Airway epithelial cell (primary cell): ENCODE results near the gene RNF157. TPM values are rescaled to one million over a fixed set of nuclear protein-coding genes. Genes with fewer than 3 reads are reported as not detected.

Experiments used
- total RNA-seq: library from RNA; depleted of rRNA; stranded (reverse); fragments of >200 nt; gene quantifications from 2 replicates; pipeline ENCODE4 v1.2.3, GENCODE V29; 2015

The RNF157 gene
- total RNA-seq, result 0.07 and 1.4 TPM in 2 replicates

DNA sequence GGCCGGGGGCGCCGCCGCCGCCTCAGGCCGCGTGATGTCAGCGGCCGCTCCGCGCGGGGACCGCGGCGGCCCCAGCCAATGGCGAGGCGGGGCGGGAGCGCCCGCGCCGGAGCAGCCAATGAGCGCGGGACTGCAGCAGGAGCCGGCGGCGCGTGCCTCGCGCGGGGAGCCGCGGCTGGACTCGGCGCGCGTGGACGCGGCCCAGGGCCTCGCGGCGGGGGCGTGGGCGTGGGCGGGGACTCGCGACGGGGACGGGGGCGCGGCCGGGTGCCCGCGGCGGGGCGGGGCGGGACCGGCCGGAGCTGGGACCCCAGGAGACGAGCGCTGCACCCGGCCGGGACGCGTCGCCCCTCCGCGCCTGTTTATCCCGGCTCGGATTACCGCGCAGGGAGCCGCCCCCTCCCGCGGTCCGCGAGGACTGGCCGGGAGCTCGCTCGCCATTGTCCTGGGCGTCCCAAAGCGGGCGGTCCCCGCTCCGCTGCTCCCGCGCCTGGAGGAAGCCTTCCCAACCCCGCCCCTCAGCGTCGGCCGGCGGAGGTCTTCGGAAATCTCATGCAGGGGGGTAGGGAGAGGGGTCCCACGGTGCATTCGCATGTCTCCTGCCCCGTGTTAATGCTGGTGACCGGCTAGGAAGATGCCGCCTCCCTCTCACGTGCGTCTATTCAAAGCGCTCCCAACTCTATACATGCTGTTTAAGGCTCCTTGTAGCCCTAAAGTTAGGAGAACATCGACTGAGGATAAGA lies at the start of gene RNF157:
Gene RNF157 (minus strand): TSS at position 33 of the 743 bp plus-strand sequence. CDS start 253 bp downstream, outside the sequence.

DNA sequence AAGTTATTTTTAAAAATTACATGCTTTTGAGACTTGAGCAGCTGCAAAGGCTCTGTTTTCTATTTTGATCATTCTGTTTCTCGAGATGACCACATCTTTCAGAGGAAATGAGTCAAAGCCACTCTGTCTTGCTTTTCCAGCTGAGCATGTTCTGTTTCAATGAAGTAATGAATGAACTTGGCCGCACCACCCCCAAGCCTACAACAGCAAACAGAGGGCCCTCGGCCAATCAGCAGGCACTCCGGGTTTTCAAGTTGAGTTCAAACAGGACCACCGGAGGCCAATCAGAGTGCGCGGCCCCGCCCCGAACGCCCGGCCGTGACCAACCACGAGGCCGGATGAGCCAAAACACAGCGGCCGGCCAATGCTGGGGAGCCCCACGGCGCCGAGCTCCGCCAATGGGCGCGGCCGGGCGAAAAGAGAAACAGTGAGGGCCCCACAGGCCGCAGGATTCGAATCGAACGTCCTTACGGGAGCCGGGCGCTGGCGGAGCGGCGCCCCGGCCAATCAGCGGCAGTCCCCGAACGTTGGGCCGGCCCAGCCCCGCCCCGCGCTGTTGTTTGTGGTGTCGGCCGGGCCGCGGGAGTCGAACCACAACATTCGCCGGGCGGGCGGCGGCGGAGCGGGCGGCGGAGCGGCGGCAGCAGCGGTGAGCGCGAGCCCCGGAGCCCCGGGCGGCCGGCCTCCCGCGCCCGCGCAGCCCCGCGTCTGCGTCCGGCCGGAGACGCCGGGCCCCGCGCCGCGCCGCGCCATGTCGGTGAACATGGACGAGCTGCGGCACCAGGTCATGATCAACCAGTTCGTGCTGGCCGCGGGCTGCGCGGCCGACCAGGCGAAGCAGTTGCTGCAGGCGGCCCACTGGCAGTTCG lies 24.7 kb upstream of the RNF157 start, which contains the start of gene UBALD2:
Gene UBALD2 (plus strand): TSS at position 594 of the 869 bp plus-strand sequence. CDS start 158 bp downstream, at position 752.

DNA sequence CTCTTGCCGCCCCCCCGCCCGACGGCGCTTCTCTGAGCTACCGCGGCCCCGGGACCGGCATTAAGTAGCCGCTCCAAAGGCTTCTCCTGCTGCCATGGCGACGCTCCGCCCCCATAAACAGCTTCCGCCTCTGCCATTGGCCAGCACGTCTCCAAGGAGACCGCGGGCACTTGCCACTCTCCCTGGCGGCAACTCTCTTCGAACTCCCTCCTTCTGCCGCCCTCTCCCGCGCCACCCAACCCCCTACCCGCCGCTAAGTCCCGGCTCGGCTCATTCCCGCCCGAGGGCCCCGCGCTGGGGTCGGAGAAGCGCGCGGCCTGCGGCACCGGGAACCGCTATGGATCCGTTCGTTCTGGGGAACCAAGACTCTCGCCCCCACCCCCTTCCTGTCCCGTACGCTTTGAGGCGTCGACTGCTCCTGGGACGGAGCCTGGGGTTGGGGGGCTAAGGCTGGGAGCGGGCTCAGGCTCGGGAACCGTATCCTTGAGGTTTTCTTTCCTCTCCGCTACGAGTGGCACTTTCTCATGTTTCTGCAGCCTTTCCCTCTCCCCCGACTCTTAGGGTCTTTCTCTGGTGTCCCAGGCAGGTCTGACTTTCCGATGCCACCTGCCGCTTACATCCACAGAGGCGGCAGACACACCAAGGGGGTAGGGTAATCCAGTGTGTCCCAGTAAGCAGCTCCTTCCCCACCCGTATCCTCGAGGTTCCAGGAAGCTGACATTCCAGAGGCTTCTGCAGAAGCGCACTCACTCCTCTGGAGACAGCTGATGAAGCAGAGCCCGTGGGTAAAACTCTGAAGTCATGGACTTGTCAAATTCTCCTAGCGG lies 98.9 kb downstream of the RNF157 start, which contains the start of gene FOXJ1:
Gene FOXJ1 (minus strand): TSS at position 34 of the 827 bp plus-strand sequence. CDS start 850 bp downstream, outside the sequence.

DNA sequence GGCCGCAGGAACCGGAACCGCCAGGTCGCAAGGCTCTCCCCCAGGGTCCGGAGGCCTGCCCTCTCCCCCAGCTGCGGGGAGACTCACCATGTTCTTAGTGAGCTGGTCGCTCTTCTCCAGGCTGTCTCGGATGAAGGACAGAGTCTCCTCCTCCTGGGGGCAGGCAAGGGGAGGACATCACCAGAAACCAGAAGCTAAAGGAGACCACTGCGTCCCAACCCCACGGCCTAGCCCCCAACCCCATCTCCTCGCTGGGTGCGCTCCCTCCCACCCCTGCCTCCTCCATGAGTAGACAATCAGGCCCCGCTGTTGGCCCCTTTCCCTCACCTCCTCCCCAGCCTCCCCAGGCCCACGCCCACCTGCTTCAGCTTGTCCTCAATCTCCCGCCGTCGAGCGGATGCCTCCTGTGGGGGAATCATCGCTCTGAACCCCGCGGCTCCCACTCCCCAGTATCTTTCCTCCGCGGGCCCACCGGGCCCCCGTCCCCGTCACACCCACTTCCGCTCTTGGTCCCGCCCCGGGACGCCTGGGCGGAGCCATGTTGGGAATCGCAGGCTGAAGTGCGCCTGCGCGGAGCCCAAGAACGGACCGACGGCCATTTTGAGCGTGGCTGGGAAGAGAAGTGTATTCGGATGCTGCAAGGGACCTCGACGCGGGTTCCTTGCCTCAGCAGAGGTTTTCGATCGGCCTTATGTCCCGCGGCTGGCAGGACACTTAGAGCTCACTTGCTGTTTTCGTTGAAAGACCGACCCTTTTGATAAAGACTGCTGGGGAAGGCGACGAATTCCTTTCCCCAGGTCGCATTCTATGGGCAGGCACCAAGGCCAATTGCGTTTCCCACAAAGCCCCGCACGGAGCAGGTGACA lies 136.8 kb downstream of the RNF157 start, which contains the start of gene EXOC7:
Gene EXOC7 (minus strand): TSS at position 514 of the 866 bp plus-strand sequence. CDS start 95 bp downstream, at position 419.

Other genes starting within 250 kb of the RNF157 start
- gene CDK3, start 239.6 kb downstream of the RNF157 start, total RNA-seq, result 0.56 TPM in 1 of 2 replicates, not detected in the other
- gene EVPL, start 213.2 kb downstream of the RNF157 start, total RNA-seq, result 101 and 120 TPM in 2 replicates
- gene SRP68, start 168.0 kb downstream of the RNF157 start, total RNA-seq, result 39.3 and 53.4 TPM in 2 replicates
- 0.14 and 0.78 TPM in 2 replicates for gene GALR2, start 165.7 kb downstream of the RNF157 start, total RNA-seq
- gene ZACN, start 161.3 kb downstream of the RNF157 start, total RNA-seq, result not detected in 2 replicates
- 36.3 and 55.8 TPM in 2 replicates for gene EXOC7, start 136.7 kb downstream of the RNF157 start, total RNA-seq
- not detected in 2 replicates for gene FOXJ1, start 99.2 kb downstream of the RNF157 start, total RNA-seq
- 11.7 and 13.0 TPM in 2 replicates for gene UBALD2, start 24.9 kb upstream of the RNF157 start, total RNA-seq
- gene QRICH2, start 67.8 kb upstream of the RNF157 start, total RNA-seq, result 0.78 and 1.3 TPM in 2 replicates
- 34.9 and 45.1 TPM in 2 replicates for gene PRPSAP1, start 113.4 kb upstream of the RNF157 start, total RNA-seq
- 95.6 and 114 TPM in 2 replicates for gene SPHK1, start 144.1 kb upstream of the RNF157 start, total RNA-seq
- 14.8 and 19.9 TPM in 2 replicates for gene UBE2O, start 212.7 kb upstream of the RNF157 start, total RNA-seq
- gene AANAT, start 227.1 kb upstream of the RNF157 start, total RNA-seq, result not detected in 2 replicates